ENCODE results near the gene MET. TPM values are rescaled to one million over a fixed set of nuclear protein-coding genes. Genes with fewer than 3 reads are reported as not detected.
A peak's percentile ranks its signal among the peaks of the same experiment; 100 is the strongest.

MET gene
- total RNA-seq, 1 experiment from 2014 or later = 242 TPM

GRCh38 chr7:116672596-116673456 is 830 bp downstream of the MET start:
- intact Hi-C loops (cut with micrococcal nuclease; ENCODE audit: unreplicated experiment) = loop anchor here (1.0 to 10.0 kb wide), 4 partner anchors 34 to 458 kb away; partner anchors contain the start of gene TES
- peaks cover 36% of the 10 kb centered on the region for H3K4me1 Mint-ChIP-seq (ENCODE audit: low read depth, unreplicated experiment)
- peak overlapping the region; percentile 92 for H3K27ac Mint-ChIP-seq (ENCODE audit: unreplicated experiment)
- CTCF ChIA-PET = interaction anchor here (1.3 to 3.6 kb wide), 3 partner anchors 16 to 44 kb away, joined by 3 to 14 read pairs (median 6); no protein-coding TSS in a partner anchor
- H3K9me3 Mint-ChIP-seq (ENCODE audit: low read depth, unreplicated experiment) = no peaks in the 10 kb centered on the region
- peak overlapping the region; percentile 74 for H3K4me3 Mint-ChIP-seq (ENCODE audit: low read depth, unreplicated experiment)
- no peaks in the 10 kb centered on the region for H3K27me3 Mint-ChIP-seq (ENCODE audit: unreplicated experiment)
- no peak for TF ChIP-seq CTCF (IDR thresholded peaks at IDR 0.05; ENCODE audit: unreplicated experiment)
- H3K36me3 Mint-ChIP-seq (ENCODE audit: insufficient read depth, unreplicated experiment) = peaks cover 47% of the 10 kb centered on the region
- TSS peak; percentile 21 for BruUV-seq (replicated peaks)
- peak; percentile 12 for DNase-seq

- H3K27ac Mint-ChIP-seq (ENCODE audit: unreplicated experiment) = peak overlapping the region; percentile 92
- no peak for DNase-seq
- peaks cover 40% of the 10 kb centered on the region for H3K4me1 Mint-ChIP-seq (ENCODE audit: low read depth, unreplicated experiment)
- H3K27me3 Mint-ChIP-seq (ENCODE audit: unreplicated experiment) = no peaks in the 10 kb centered on the region
- no peaks in the 10 kb centered on the region for H3K9me3 Mint-ChIP-seq (ENCODE audit: low read depth, unreplicated experiment)
- intact Hi-C loops (cut with micrococcal nuclease; ENCODE audit: unreplicated experiment) = loop anchor here (2.0 to 10.0 kb wide), 3 partner anchors 33 to 459 kb away; partner anchors contain the start of gene TES
- H3K36me3 Mint-ChIP-seq (ENCODE audit: insufficient read depth, unreplicated experiment) = peaks cover 47% of the 10 kb centered on the region
- no TSS peak for BruUV-seq (replicated peaks)
- no peak for TF ChIP-seq CTCF (IDR thresholded peaks at IDR 0.05; ENCODE audit: unreplicated experiment)
- H3K4me3 Mint-ChIP-seq (ENCODE audit: low read depth, unreplicated experiment) = peak overlapping the region; percentile 74
- CTCF ChIA-PET = interaction anchor here (0.6 to 3.6 kb wide), 6 partner anchors 19 to 267 kb away, joined by 3 to 14 read pairs (median 6); no protein-coding TSS in a partner anchor
Observed at GRCh38 chr7:116673457-116673865, 1.5 kb downstream of the MET start.

- H3K27ac Mint-ChIP-seq (ENCODE audit: unreplicated experiment) = peak overlapping the region; percentile 82
- H3K9me3 Mint-ChIP-seq (ENCODE audit: low read depth, unreplicated experiment) = no peaks in the 10 kb centered on the region
- peaks cover 47% of the 10 kb centered on the region for H3K36me3 Mint-ChIP-seq (ENCODE audit: insufficient read depth, unreplicated experiment)
- CTCF ChIA-PET = interaction anchor here (0.6 to 2.5 kb wide), 7 partner anchors 12 to 190 kb away, joined by 3 to 10 read pairs (median 7); no protein-coding TSS in a partner anchor
- no TSS peak for BruUV-seq (replicated peaks)
- peak overlapping the region; percentile 74 for H3K4me3 Mint-ChIP-seq (ENCODE audit: low read depth, unreplicated experiment)
- peaks cover 40% of the 10 kb centered on the region for H3K4me1 Mint-ChIP-seq (ENCODE audit: low read depth, unreplicated experiment)
- DNase-seq = no peak
- intact Hi-C loops (cut with micrococcal nuclease; ENCODE audit: unreplicated experiment) = loop anchor here (2.0 to 10.0 kb wide), 3 partner anchors 14 to 460 kb away; partner anchors contain the start of gene TES
- no peaks in the 10 kb centered on the region for H3K27me3 Mint-ChIP-seq (ENCODE audit: unreplicated experiment)
- no peak for TF ChIP-seq CTCF (IDR thresholded peaks at IDR 0.05; ENCODE audit: unreplicated experiment)
Observed at GRCh38 chr7:116674508-116675173, 2.6 kb downstream of the MET start.

- no TSS peak for BruUV-seq (replicated peaks)
- CTCF ChIA-PET = interaction anchor here (1.0 to 2.5 kb wide), 4 partner anchors 14 to 122 kb away, joined by 3 to 8 read pairs (median 5); no protein-coding TSS in a partner anchor
- no peaks in the 10 kb centered on the region for H3K27me3 Mint-ChIP-seq (ENCODE audit: unreplicated experiment)
- peaks cover 47% of the 10 kb centered on the region for H3K36me3 Mint-ChIP-seq (ENCODE audit: insufficient read depth, unreplicated experiment)
- no peak for TF ChIP-seq CTCF (IDR thresholded peaks at IDR 0.05; ENCODE audit: unreplicated experiment)
- H3K4me1 Mint-ChIP-seq (ENCODE audit: low read depth, unreplicated experiment) = peaks cover 37% of the 10 kb centered on the region
- peak overlapping the region; percentile 74 for H3K27ac Mint-ChIP-seq (ENCODE audit: unreplicated experiment)
- intact Hi-C loops (cut with micrococcal nuclease; ENCODE audit: unreplicated experiment) = loop anchor here (2.0 to 10.0 kb wide), 2 partner anchors 13 to 461 kb away; partner anchors contain the start of gene TES
- peak overlapping the region; percentile 74 for H3K4me3 Mint-ChIP-seq (ENCODE audit: low read depth, unreplicated experiment)
- DNase-seq = no peak
- no peaks in the 10 kb centered on the region for H3K9me3 Mint-ChIP-seq (ENCODE audit: low read depth, unreplicated experiment)
Observed at GRCh38 chr7:116675812-116676355, 3.9 kb downstream of the MET start.

Data from Calu3 (cell line).